Muscle layer of duodenum (tissue), 2 donors: ENCODE data around the gene OR3A2.
"Not testable (repeated sequence)": the region's sequence is repeated elsewhere in the genome, so short reads cannot be mapped to it uniquely, and the experiment has no call there.

Experiments
- H3K27ac ChIP-seq: one replicate; pipeline ENCODE4 v1.7.0; 2013; ENCODE audit warnings: mild to moderate bottlenecking, low read length
- H3K27me3 ChIP-seq: one replicate; pipeline ENCODE4 v1.7.0; 2013; ENCODE audit warnings: low read depth, mild to moderate bottlenecking, control low read depth, low read length
- H3K36me3 ChIP-seq, 2 donors: one replicate each; pipeline ENCODE4 v1.7.0; 2013; ENCODE audit warnings: low read length in 2 of 2, control low read depth in 1 of 2, mild to moderate bottlenecking in 1 of 2; ENCODE audit not compliant: insufficient read depth in 2 of 2, control insufficient read depth in 1 of 2
- H3K4me1 ChIP-seq, 2 donors: one replicate each; pipeline ENCODE4 v1.7.0; 2013; ENCODE audit warnings: low read length in 2 of 2, mild to moderate bottlenecking in 2 of 2, control low read depth in 1 of 2, moderate library complexity in 1 of 2; ENCODE audit not compliant: insufficient read depth in 2 of 2, control insufficient read depth in 1 of 2
- H3K4me3 ChIP-seq, 2 donors: one replicate each; pipeline ENCODE4 v1.7.0; 2013; ENCODE audit warnings: low read length in 2 of 2, low read depth in 1 of 2, mild to moderate bottlenecking in 1 of 2
- H3K9me3 ChIP-seq, 2 donors: one replicate each; pipeline ENCODE4 v1.7.0; 2013; ENCODE audit warnings: low read length in 2 of 2, control low read depth in 1 of 2, mild to moderate bottlenecking in 1 of 2; ENCODE audit not compliant: control insufficient read depth in 1 of 2
- donor health status: healthy.

OR3A2 gene

DNA sequence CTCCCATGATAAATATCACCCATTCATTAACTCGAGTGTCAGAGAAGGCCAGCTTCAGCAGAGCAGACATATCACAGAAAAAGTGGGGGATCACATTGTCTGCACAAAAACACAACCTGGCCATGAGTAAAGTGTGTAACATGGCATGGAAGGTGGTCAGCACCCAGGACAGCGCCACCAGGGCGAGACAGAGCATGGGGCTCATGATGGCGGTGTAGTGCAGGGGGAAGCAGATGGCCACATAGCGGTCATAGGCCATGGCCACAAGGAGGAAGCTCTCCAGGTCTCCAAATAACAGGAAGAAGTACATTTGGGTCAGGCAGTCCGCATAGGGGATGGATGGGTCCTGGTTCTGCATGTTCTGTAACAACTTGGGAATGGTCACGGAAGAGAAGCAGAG, 11.7 kb upstream of the OR3A2 start:
- not testable (repeated sequence) for H3K4me1 ChIP-seq, H3K4me3 ChIP-seq

DNA sequence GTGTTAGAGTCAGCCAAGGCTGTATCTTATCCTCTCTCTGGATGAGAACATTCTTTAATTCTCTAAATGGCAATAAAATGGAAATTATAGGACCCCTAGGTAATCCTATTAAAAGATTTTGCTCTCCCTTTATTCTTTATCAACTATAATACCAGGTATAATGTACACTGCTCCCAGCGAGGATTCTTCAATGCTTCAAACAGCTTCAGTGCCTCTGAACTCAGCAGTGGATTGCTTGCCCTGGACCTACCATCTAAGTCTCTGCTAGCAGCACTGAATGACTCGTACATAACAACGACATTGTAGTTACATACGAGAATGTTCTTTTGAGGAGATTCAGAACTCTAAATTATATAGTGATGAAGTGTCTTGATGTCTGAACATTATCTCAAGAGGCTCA, 3.7 kb upstream of the OR3A2 start:
- H3K27ac ChIP-seq, result no peak overlapping the region
- H3K4me3 ChIP-seq, result no peak overlapping the region
- H3K36me3 ChIP-seq, result no peaks in the 10 kb centered on the region
- H3K9me3 ChIP-seq, result peaks cover 0 to 9% of the 10 kb centered on the region in 2 donors
- no peaks in the 10 kb centered on the region for H3K4me1 ChIP-seq
- H3K27me3 ChIP-seq, result no peaks in the 10 kb centered on the region

More for the DNA sequence above, 11.7 kb upstream of the OR3A2 start:
- H3K27me3 ChIP-seq, H3K27ac ChIP-seq, H3K36me3 ChIP-seq, H3K9me3 ChIP-seq: not testable (repeated sequence)

DNA sequence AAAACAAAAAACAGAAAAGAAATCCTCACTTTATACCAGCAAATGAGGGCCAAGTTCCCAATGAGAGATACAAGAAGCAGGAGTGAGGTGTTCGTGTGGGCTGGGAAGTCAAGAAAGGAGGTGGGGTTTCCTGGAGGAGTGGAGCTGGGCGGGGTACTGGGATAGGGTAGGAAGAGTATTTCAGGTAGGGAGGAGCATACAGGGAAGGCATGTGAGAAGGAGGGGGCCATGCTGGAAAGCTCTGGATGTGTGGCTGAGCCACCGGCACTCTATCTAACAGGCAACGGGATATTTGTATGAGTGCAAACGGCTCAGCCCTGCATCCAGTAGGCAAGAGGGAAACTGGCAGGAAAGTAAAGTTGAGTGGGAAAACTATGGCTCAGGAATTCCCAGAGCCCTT, 4.2 kb downstream of the OR3A2 start:
- Histone ChIP-seq H3K36me3 (no peaks in the 10 kb centered on the region), H3K27me3 (no peaks in the 10 kb centered on the region), H3K9me3 (no peaks in the 10 kb centered on the region), H3K4me1 (no peaks in the 10 kb centered on the region), H3K27ac (no peak overlapping the region), H3K4me3 (no peak overlapping the region)

DNA sequence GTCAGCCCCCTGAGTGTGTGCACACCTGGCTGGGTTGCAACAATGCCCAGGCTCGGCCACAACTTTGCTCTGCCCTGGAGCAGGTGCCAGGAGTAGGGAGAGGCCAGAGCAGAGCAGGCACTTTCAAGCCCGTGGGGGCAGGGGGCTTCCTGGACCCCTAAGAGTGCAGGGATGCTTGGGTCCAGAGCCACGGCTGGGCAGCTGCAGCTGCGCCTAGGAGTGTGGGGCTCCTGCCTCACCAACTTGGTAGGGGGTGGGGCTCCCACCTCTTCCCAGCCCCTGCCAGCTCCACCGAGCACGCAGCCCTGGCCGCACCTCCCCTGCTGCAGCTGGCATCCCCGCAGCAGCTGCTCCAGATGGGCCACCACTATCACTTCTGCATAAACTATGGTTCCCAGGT, 7.8 kb downstream of the OR3A2 start:
- no peaks in the 10 kb centered on the region for H3K27me3 ChIP-seq
- H3K27ac ChIP-seq, result no peak overlapping the region
- H3K4me3 ChIP-seq, result no peak overlapping the region
- peaks cover 0 to 8% of the 10 kb centered on the region in 2 donors for H3K9me3 ChIP-seq
- H3K36me3 ChIP-seq, result no peaks in the 10 kb centered on the region
- H3K4me1 ChIP-seq, result no peaks in the 10 kb centered on the region

DNA sequence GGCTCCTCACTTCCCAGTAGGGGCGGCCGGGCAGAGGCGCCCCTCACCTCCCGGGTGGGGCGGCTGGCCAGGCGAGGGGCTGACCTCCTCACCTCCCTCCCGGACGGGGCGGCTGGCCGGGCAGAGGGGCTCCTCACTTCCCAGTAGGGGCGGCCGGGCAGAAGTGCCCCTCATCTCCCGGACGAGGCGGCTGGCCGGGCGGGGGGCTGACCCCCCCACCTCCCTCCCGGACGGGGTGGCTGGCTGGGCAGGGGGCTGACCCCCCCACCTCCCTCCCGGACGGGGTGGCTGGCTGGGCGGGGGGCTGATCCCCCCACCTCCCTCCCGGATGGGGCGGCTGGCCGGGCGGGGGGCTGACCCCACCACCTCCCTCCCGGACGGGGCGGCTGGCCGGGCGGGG, 14.9 kb downstream of the OR3A2 start:
- not testable (repeated sequence) for H3K4me1 ChIP-seq, H3K9me3 ChIP-seq, H3K27me3 ChIP-seq, H3K36me3 ChIP-seq, H3K27ac ChIP-seq, H3K4me3 ChIP-seq

DNA sequence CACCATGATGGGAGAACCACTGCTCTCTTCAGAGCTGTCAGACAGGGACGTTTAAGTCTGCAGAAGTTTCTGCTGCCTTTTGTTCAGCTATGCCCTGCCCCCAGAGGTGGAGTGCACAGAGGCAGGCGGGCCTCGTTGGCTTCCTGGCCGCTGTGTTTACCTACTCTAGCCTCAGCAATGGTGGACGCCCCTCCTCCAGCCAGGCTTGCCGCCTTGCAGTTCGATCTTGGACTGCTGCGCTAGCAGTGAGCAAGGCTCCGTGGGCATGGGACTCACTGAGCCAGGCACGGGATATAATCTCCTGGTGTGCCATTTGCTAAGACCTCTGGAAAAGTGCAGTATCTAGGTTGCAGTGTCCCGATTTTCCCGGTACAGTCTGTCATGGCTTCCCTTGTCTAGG, 43.3 kb downstream of the OR3A2 start:
- H3K4me1 ChIP-seq, H3K4me3 ChIP-seq, H3K27me3 ChIP-seq, H3K27ac ChIP-seq, H3K36me3 ChIP-seq, H3K9me3 ChIP-seq: not testable (repeated sequence)

DNA sequence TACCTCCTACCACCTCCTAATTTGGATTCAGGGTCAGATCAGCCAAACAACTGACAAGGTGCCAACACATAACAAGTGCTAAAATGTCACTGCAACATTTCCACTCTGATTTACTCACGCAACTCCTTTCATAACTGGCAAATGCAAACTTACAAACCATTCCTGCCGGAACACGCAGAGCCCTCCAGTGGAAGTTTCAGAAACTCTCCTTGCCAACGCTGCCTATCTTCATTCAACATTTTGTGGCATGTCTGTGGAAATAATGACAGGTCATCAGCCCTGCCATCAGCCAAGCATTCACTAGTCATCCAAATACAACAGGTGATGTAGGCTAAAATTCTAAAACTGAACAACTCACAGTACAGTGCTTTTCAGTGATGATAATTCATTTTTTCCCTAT, 50.2 kb downstream of the OR3A2 start:
- Histone ChIP-seq H3K27ac (no peak overlapping the region), H3K27me3 (no peaks in the 10 kb centered on the region), H3K4me1 (no peaks in the 10 kb centered on the region), H3K4me3 (no peak overlapping the region), H3K9me3 (no peaks in the 10 kb centered on the region), H3K36me3 (no peaks in the 10 kb centered on the region)

DNA sequence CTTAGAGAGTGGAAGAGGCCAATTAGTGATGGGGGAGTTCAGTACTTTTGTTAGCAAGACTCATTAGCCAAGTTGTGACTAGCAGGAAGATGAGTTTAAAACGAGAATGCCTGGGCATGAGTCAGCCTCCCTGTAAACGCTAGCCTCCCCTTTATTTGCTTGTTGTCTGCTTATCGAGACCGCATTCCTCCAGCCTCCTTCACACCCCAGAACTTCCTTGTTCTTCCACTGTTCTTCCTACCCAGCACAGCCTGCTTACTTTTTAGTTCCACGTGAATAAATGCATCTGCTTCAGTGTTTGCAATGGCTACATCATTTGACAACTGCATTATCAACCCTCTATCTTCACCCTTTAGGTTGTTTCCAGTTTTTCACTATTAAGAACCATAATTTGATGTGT, 67.8 kb downstream of the OR3A2 start:
- Histone ChIP-seq H3K27ac (no peak overlapping the region), H3K9me3 (no peaks in the 10 kb centered on the region), H3K27me3 (no peaks in the 10 kb centered on the region), H3K36me3 (no peaks in the 10 kb centered on the region), H3K4me1 (no peaks in the 10 kb centered on the region), H3K4me3 (no peak overlapping the region)

DNA sequence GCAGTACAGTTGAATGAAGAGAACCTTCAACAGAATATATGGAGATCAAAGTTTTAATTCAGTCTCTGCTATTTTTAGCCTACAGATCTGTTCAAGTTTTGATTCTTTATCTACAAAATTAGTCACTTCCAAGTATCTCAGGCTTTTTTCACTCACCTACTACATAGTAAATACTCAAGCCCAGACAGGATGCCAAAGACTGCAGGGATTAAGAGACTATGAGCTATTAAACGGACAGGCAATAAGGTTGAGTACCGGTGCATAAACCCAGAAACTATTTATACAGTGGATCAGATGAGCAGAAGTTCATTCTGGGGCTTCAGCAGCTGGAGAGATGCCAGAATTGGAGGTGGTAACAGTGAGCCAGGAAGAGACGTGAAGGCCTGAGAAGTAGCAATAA, 69.3 kb downstream of the OR3A2 start:
- Histone ChIP-seq H3K27me3 (no peaks in the 10 kb centered on the region), H3K4me1 (no peaks in the 10 kb centered on the region), H3K27ac (no peak overlapping the region), H3K9me3 (no peaks in the 10 kb centered on the region), H3K4me3 (no peak overlapping the region), H3K36me3 (no peaks in the 10 kb centered on the region)

DNA sequence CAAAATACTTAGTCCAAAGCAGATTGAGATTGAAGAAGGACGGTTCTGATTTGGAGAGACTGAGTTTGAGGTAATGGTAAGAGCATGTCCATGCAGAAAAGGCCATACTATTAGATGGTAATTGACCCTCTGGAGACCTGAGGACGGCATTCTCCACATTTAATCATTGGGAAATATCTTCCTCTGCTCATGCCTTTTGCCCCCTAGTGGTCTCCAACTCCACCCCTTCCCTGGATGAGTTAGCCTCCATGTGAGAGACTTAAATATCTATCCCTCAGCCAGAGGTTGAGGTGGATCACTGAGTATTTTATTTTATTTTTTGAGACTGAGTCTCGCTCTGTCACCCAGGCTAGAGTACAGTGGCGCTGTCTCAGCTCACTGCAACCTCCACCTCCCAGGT, 77.5 kb downstream of the OR3A2 start:
- Histone ChIP-seq H3K27ac (no peak overlapping the region), H3K27me3 (no peaks in the 10 kb centered on the region), H3K4me1 (no peaks in the 10 kb centered on the region), H3K36me3 (no peaks in the 10 kb centered on the region), H3K9me3 (no peaks in the 10 kb centered on the region), H3K4me3 (no peak overlapping the region)

DNA sequence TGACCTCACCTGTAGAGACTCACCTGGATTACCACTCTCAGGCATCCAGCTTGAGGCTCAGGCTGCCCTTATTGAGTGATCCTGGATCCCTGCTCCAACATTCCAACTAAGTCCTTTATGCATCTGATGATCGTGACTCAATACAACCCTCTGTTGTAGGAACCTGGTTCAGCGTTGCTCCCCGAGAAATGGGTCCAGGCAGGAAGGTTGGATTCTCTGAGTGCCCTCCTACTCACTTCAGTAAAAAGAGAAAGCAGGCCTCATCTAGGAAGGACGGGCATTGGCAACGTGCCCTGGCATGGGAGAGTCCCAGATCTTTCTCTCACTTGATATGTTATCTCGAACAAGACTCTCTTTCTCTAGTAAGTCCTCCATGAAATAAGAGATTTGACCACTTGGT, 87.8 kb downstream of the OR3A2 start, which contains the start of gene OR3A1:
OR3A1 (minus strand) TSS at position 101 of the 400 bp plus-strand sequence. CDS start 5,778 bp downstream, outside the sequence.
- Histone ChIP-seq H3K36me3 (no peaks in the 10 kb centered on the region), H3K4me3 (no peak within 1 kb of the TSS), H3K9me3 (peaks cover 0 to 4% of the 10 kb centered on the region in 2 donors), H3K4me1 (no peaks in the 10 kb centered on the region), H3K27me3 (no peaks in the 10 kb centered on the region), H3K27ac (no peak within 1 kb of the TSS)

DNA sequence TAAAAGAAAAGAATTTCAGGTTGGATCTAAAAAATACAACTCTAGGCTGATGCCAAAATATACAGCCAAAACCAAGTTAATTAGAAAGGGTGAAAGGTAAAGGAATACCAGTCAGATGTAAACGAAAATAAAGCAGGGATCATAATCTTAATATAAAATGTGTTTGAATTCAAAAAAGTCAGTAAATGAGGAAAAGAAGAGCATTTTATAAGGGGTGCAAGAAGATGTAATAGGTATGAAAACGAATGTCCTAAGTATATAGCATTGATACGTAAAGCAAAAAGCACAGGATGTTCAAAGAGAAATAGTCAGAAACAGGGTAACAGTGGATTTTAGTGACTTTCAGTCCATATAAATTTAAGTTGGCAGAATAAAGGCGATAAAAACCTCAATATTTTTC, 90.5 kb downstream of the OR3A2 start:
- H3K27me3 ChIP-seq, result no peaks in the 10 kb centered on the region
- no peaks in the 10 kb centered on the region for H3K4me1 ChIP-seq
- H3K36me3 ChIP-seq, result no peaks in the 10 kb centered on the region
- H3K27ac ChIP-seq, result no peak overlapping the region
- H3K4me3 ChIP-seq, result no peak overlapping the region
- no peaks in the 10 kb centered on the region for H3K9me3 ChIP-seq
